Gastrocnemius medialis (tissue), 4 donors: ENCODE measurements around the gene OR6C74.

ENCODE experiments used
- POLR2A ChIP-seq, 2 donors: fragments of 450-650 bp; IDR thresholded peaks; one replicate each; pipeline ENCODE4 v1.6.1; 2017; ENCODE audit warnings: antibody characterized with exemption in 2 of 2, mild to moderate bottlenecking in 2 of 2, moderate library complexity in 2 of 2
- TF ChIP-seq, protein P1 (sequence below), 5 experiments: fragments of 450-650 bp in 3 of 5; fragments of 200-600 bp in 2 of 5; sonication (generic) in 2 of 5; IDR thresholded peaks in 4 of 5; conservative IDR thresholded peaks in 1 of 5; 1 replicate in 4 of 5; 2 replicates in 1 of 5; pipeline ENCODE4 v1.5.1; 2016 to 2019; ENCODE audit warnings: antibody characterized with exemption in 5 of 5, mild to moderate bottlenecking in 3 of 5, moderate library complexity in 3 of 5

DNA sequence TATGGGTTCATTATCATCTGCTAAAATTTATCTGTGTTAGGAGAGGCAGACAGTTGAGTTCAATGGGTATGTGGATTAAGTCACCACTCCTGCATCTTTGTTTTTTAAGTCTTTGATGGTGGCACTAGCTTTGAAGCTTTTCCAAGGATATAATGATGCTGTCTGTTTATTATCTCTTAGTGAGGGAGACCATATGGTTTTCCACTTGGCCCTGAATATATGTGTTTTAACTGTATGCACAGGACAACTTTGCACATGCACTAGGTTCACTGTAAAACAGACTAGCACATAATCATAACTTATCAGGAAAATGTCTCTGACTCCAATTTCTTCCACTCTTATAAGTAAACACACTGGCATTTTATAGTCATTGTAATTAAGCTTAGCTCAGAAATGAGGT lies 8.9 kb downstream of the OR6C74 start:
- TF ChIP-seq, protein P1, sequence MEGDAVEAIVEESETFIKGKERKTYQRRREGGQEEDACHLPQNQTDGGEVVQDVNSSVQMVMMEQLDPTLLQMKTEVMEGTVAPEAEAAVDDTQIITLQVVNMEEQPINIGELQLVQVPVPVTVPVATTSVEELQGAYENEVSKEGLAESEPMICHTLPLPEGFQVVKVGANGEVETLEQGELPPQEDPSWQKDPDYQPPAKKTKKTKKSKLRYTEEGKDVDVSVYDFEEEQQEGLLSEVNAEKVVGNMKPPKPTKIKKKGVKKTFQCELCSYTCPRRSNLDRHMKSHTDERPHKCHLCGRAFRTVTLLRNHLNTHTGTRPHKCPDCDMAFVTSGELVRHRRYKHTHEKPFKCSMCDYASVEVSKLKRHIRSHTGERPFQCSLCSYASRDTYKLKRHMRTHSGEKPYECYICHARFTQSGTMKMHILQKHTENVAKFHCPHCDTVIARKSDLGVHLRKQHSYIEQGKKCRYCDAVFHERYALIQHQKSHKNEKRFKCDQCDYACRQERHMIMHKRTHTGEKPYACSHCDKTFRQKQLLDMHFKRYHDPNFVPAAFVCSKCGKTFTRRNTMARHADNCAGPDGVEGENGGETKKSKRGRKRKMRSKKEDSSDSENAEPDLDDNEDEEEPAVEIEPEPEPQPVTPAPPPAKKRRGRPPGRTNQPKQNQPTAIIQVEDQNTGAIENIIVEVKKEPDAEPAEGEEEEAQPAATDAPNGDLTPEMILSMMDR (IDR thresholded peaks at IDR 0.05 in 4 of 5, conservative IDR thresholded peaks at IDR 0.05 in 1 of 5), result no peak
- TF ChIP-seq POLR2A (IDR thresholded peaks at IDR 0.05), result no peak
